ENCODE measurements around the gene LRRC56. TPM values are rescaled to one million over a fixed set of nuclear protein-coding genes. Genes with fewer than 3 reads are reported as not detected.
A peak's percentile ranks its signal among the peaks of the same experiment; 100 is the strongest.

The LRRC56 gene
- total and polyA plus RNA-seq, 2 of the 13 experiments (the other 11 are each of a cell fraction or from before 2014, with no cell fraction given): 0.11 to 0.29 TPM

GRCh38 chr11:565921-566509 lies 28.7 kb downstream of the LRRC56 start (continued):
- TF ChIP-seq ZNF607 (CRISPR knock-in tag; IDR thresholded peaks at IDR 0.05; ENCODE audit: borderline replicate concordance) (no peak), ARID3A (IDR thresholded peaks at IDR 0.05; ENCODE audit: low read depth, low read length) (no peak), HOMEZ (CRISPR knock-in tag; IDR thresholded peaks at IDR 0.05; ENCODE audit: low read depth) (no peak), KMT2B (CRISPR knock-in tag; IDR thresholded peaks at IDR 0.05) (no peak), NFKB2 (CRISPR knock-in tag; IDR thresholded peaks at IDR 0.05; ENCODE audit: borderline replicate concordance) (peak; percentile 32; the same call in 1 of the 2 replicates), RFXANK (CRISPR knock-in tag; IDR thresholded peaks at IDR 0.05) (no peak), ZSCAN31 (CRISPR knock-in tag; IDR thresholded peaks at IDR 0.05; ENCODE audit: low read depth) (no peak), ZNF543 (CRISPR knock-in tag; IDR thresholded peaks at IDR 0.05) (no peak), ELK4 (CRISPR knock-in tag; IDR thresholded peaks at IDR 0.05; ENCODE audit: borderline replicate concordance) (no peak), FOXO4 (CRISPR knock-in tag; conservative IDR thresholded peaks at IDR 0.05) (no peak), SMAD3 (CRISPR knock-in tag; IDR thresholded peaks at IDR 0.05) (no peak), EP300 (IDR thresholded peaks at IDR 0.05; ENCODE audit: low read depth in 2 of 2, low read length in 2 of 2) (no peak), EP300 (CRISPR knock-in tag; IDR thresholded peaks at IDR 0.05; ENCODE audit: borderline replicate concordance) (no peak), TRIM22 (IDR thresholded peaks at IDR 0.05) (no peak), ZNF557 (CRISPR knock-in tag; IDR thresholded peaks at IDR 0.05) (no peak), FLYWCH1 (CRISPR knock-in tag; IDR thresholded peaks at IDR 0.05) (no peak), ZNF235 (CRISPR knock-in tag; IDR thresholded peaks at IDR 0.05; ENCODE audit: borderline replicate concordance) (peak; percentile 63; the same call in 1 of the 2 replicates), ZNF879 (CRISPR knock-in tag; IDR thresholded peaks at IDR 0.05) (no peak), BCL3 (CRISPR knock-in tag; IDR thresholded peaks at IDR 0.05) (no peak)
